SK-N-SH treated with all-trans-retinoic acid at 6 μM for 48 hours (cell line): ENCODE measurements around the gene ADORA3.

Experiments used
- ATAC-seq: fragments of 200-7000 bp; cut with Tn5 transposase; 3 replicates; pipeline ENCODE4 v1.9.1; 2020; ENCODE audit warnings: mild to moderate bottlenecking, moderate library complexity
- ARNTL ChIP-seq: fragments of 450-650 bp; formaldehyde crosslinking; IDR thresholded peaks from 2 replicates; pipeline ENCODE4 v1.5.0; 2020; ENCODE audit warnings: low read depth, mild to moderate bottlenecking, moderate library complexity, borderline replicate concordance
- BACH2 ChIP-seq: fragments of 250-450 bp; sonication (Bioruptor Pico); IDR thresholded peaks from 2 replicates; pipeline ENCODE4 v1.9.0; 2021; ENCODE audit warnings: mild to moderate bottlenecking, borderline replicate concordance
- CSDC2 ChIP-seq: fragments of 250-450 bp; sonication (Bioruptor Pico); IDR thresholded peaks from 2 replicates; pipeline ENCODE4 v1.5.0; 2020; ENCODE audit warnings: mild to moderate bottlenecking, moderate library complexity
- ESRRG ChIP-seq: fragments of 250-450 bp; sonication (Bioruptor Pico); IDR thresholded peaks from 2 replicates; pipeline ENCODE4 v1.6.1; 2021; ENCODE audit warnings: mild to moderate bottlenecking
- GLIS3 ChIP-seq: fragments of 250-450 bp; sonication (Bioruptor Pico); IDR thresholded peaks from 2 replicates; pipeline ENCODE4 v1.5.0; 2020; ENCODE audit warnings: mild to moderate bottlenecking, moderate library complexity
- ISL1 ChIP-seq: fragments of 250-450 bp; sonication (Bioruptor Pico); IDR thresholded peaks from 2 replicates; pipeline ENCODE4 v2.1.2; 2022; ENCODE audit warnings: mild to moderate bottlenecking, moderate library complexity
- OSR1 ChIP-seq: fragments of 250-450 bp; sonication (Bioruptor Pico); IDR thresholded peaks from 2 replicates; pipeline ENCODE4 v1.8.0; 2022; ENCODE audit warnings: moderate library complexity, mild to moderate bottlenecking, inconsistent platforms
- PATZ1 ChIP-seq: fragments of 250-450 bp; sonication (Bioruptor Pico); IDR thresholded peaks from 2 replicates; pipeline ENCODE4 v1.8.0; 2020; ENCODE audit warnings: mild to moderate bottlenecking, moderate library complexity, borderline replicate concordance
- PPARA ChIP-seq: fragments of 250-450 bp; sonication (Bioruptor Pico); IDR thresholded peaks from 2 replicates; pipeline ENCODE4 v1.5.0; 2020; ENCODE audit warnings: mild to moderate bottlenecking, borderline replicate concordance
- RARB ChIP-seq: fragments of 250-450 bp; sonication (Bioruptor Pico); IDR thresholded peaks from 2 replicates; pipeline ENCODE4 v1.8.0; 2021; ENCODE audit warnings: mild to moderate bottlenecking, moderate library complexity
- SNAI2 ChIP-seq: fragments of 250-450 bp; sonication (Bioruptor Pico); IDR thresholded peaks from 2 replicates; pipeline ENCODE4 v1.5.0; 2020; ENCODE audit warnings: mild to moderate bottlenecking, moderate library complexity
- TCF4 ChIP-seq: fragments of 250-450 bp; sonication (Bioruptor Pico); IDR thresholded peaks from 2 replicates; pipeline ENCODE4 v1.8.0; 2021; ENCODE audit warnings: mild to moderate bottlenecking, moderate library complexity, borderline replicate concordance
- TOX ChIP-seq: fragments of 250-450 bp; sonication (Bioruptor Pico); IDR thresholded peaks from 2 replicates; pipeline ENCODE4 v1.8.0; 2021; ENCODE audit warnings: mild to moderate bottlenecking, moderate library complexity, borderline replicate concordance
- ZC3H10 ChIP-seq: fragments of 250-450 bp; sonication (Bioruptor Pico); IDR thresholded peaks from 2 replicates; pipeline ENCODE4 v1.5.1; 2021; ENCODE audit warnings: mild to moderate bottlenecking, moderate library complexity
- ZFP3 ChIP-seq: fragments of 250-450 bp; sonication (Bioruptor Pico); IDR thresholded peaks from 2 replicates; pipeline ENCODE4 v1.5.0; 2020; ENCODE audit warnings: mild to moderate bottlenecking, moderate library complexity
- ZFP30 ChIP-seq: fragments of 450-650 bp; formaldehyde crosslinking; IDR thresholded peaks from 2 replicates; pipeline ENCODE4 v1.5.0; 2022; ENCODE audit warnings: mild to moderate bottlenecking, moderate library complexity
- ZNF565 ChIP-seq: fragments of 450-650 bp; formaldehyde crosslinking; conservative IDR thresholded peaks from 2 replicates; pipeline ENCODE4 v1.5.0; 2020; ENCODE audit warnings: low read depth, mild to moderate bottlenecking, moderate library complexity
- ZNF70 ChIP-seq: fragments of 450-650 bp; formaldehyde crosslinking; IDR thresholded peaks from 2 replicates; pipeline ENCODE4 v1.5.0; 2020; ENCODE audit warnings: mild to moderate bottlenecking, moderate library complexity
- ZNF8 ChIP-seq: fragments of 450-650 bp; formaldehyde crosslinking; IDR thresholded peaks from 2 replicates; pipeline ENCODE4 v1.5.0; 2020; ENCODE audit warnings: mild to moderate bottlenecking, moderate library complexity
- TF ChIP-seq, protein P1 (sequence below): fragments of 250-450 bp; sonication (Bioruptor Pico); IDR thresholded peaks from 2 replicates; pipeline ENCODE4 v1.8.0; 2021; ENCODE audit warnings: low read depth, mild to moderate bottlenecking, moderate library complexity, borderline replicate concordance
- TF ChIP-seq, protein P2 (sequence below): fragments of 250-450 bp; sonication (Bioruptor Pico); IDR thresholded peaks from 2 replicates; pipeline ENCODE4 v1.5.1; 2021; ENCODE audit warnings: mild to moderate bottlenecking, moderate library complexity
- TF ChIP-seq, protein P3 (sequence below): fragments of 250-450 bp; sonication (Bioruptor Pico); IDR thresholded peaks from 2 replicates; pipeline ENCODE4 v1.5.1; 2020; ENCODE audit warnings: low read depth, mild to moderate bottlenecking, moderate library complexity

ADORA3 gene

DNA sequence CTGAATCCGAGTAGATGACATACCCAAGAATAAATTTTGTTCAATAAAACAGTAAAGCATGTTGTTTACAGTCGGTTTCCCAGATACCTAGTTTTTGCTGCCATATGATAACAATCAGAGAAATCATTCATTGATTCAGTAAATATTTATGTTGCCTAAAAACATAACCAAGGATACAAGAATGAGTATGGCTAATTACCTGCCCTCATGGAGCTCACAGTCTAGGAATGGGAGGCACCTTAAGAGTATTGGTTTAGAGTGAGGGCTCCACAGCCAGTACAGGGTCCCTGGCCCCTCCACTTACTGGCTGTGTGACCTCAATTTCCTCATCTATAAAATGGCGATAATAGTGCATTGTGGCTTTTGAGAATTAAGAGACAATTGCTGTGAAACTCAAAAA, 53.2 kb downstream of the ADORA3 start:
- ATAC-seq: no peak
- TF ChIP-seq, protein P1, sequence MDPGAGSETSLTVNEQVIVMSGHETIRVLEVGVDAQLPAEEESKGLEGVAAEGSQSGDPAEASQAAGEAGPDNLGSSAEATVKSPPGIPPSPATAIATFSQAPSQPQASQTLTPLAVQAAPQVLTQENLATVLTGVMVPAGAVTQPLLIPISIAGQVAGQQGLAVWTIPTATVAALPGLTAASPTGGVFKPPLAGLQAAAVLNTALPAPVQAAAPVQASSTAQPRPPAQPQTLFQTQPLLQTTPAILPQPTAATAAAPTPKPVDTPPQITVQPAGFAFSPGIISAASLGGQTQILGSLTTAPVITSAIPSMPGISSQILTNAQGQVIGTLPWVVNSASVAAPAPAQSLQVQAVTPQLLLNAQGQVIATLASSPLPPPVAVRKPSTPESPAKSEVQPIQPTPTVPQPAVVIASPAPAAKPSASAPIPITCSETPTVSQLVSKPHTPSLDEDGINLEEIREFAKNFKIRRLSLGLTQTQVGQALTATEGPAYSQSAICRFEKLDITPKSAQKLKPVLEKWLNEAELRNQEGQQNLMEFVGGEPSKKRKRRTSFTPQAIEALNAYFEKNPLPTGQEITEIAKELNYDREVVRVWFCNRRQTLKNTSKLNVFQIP (CRISPR knock-in tag): no peak
- TF ChIP-seq GLIS3 (CRISPR knock-in tag) (no peak), RARB (CRISPR knock-in tag) (no peak), ZC3H10 (CRISPR knock-in tag) (no peak), ESRRG (CRISPR knock-in tag) (no peak), PPARA (CRISPR knock-in tag) (no peak), ZNF70 (no peak), ZFP3 (no peak), OSR1 (CRISPR knock-in tag) (no peak), ZNF565 (no peak), ARNTL (CRISPR knock-in tag) (no peak), ISL1 (CRISPR knock-in tag) (no peak), TCF4 (CRISPR knock-in tag) (no peak), PATZ1 (CRISPR knock-in tag) (no peak), ZFP30 (CRISPR knock-in tag) (no peak), SNAI2 (CRISPR knock-in tag) (no peak)
- TF ChIP-seq, protein P2, sequence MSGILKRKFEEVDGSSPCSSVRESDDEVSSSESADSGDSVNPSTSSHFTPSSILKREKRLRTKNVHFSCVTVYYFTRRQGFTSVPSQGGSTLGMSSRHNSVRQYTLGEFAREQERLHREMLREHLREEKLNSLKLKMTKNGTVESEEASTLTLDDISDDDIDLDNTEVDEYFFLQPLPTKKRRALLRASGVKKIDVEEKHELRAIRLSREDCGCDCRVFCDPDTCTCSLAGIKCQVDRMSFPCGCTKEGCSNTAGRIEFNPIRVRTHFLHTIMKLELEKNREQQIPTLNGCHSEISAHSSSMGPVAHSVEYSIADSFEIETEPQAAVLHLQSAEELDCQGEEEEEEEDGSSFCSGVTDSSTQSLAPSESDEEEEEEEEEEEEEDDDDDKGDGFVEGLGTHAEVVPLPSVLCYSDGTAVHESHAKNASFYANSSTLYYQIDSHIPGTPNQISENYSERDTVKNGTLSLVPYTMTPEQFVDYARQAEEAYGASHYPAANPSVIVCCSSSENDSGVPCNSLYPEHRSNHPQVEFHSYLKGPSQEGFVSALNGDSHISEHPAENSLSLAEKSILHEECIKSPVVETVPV: no peak

GRCh38 chr1:111449703-111450017, 53.8 kb downstream of the ADORA3 start:
- TF ChIP-seq, protein P3, sequence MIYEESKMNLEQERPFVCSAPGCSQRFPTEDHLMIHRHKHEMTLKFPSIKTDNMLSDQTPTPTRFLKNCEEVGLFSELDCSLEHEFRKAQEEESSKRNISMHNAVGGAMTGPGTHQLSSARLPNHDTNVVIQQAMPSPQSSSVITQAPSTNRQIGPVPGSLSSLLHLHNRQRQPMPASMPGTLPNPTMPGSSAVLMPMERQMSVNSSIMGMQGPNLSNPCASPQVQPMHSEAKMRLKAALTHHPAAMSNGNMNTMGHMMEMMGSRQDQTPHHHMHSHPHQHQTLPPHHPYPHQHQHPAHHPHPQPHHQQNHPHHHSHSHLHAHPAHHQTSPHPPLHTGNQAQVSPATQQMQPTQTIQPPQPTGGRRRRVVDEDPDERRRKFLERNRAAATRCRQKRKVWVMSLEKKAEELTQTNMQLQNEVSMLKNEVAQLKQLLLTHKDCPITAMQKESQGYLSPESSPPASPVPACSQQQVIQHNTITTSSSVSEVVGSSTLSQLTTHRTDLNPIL (CRISPR knock-in tag): no peak
- TF ChIP-seq CSDC2 (CRISPR knock-in tag): no peak
- TF ChIP-seq TCF4 (CRISPR knock-in tag): no peak
- TF ChIP-seq PPARA (CRISPR knock-in tag): no peak
- no peak for TF ChIP-seq ZNF565
- no peak for TF ChIP-seq BACH2 (CRISPR knock-in tag)
- TF ChIP-seq PATZ1 (CRISPR knock-in tag): no peak
- TF ChIP-seq ARNTL (CRISPR knock-in tag): no peak
- TF ChIP-seq, protein P2: no peak
- TF ChIP-seq ZC3H10 (CRISPR knock-in tag): no peak
- no peak for TF ChIP-seq ZFP30 (CRISPR knock-in tag)
- TF ChIP-seq ZNF8: no peak
- TF ChIP-seq TOX (CRISPR knock-in tag): no peak
- TF ChIP-seq ISL1 (CRISPR knock-in tag): no peak
- no peak for TF ChIP-seq RARB (CRISPR knock-in tag)
- no peak for TF ChIP-seq GLIS3 (CRISPR knock-in tag)
- no peak for TF ChIP-seq OSR1 (CRISPR knock-in tag)
- no peak for TF ChIP-seq ESRRG (CRISPR knock-in tag)
- no peak for TF ChIP-seq SNAI2 (CRISPR knock-in tag)
- no peak for TF ChIP-seq ZNF70
- TF ChIP-seq, all 23 proteins: peak for 0
- ATAC-seq: no peak
